Effector CD4-positive, alpha-beta T cell (primary cell): Measurements from ENCODE around the gene ATE1.
"Not testable (repeated sequence)": the region's sequence is repeated elsewhere in the genome, so short reads cannot be mapped to it uniquely, and the experiment has no call there.

ENCODE experiments used
- DNase-seq: peaks from one replicate; pipeline ENCODE4 v3.0.0-alpha.2; 2020

The ATE1 gene

DNA sequence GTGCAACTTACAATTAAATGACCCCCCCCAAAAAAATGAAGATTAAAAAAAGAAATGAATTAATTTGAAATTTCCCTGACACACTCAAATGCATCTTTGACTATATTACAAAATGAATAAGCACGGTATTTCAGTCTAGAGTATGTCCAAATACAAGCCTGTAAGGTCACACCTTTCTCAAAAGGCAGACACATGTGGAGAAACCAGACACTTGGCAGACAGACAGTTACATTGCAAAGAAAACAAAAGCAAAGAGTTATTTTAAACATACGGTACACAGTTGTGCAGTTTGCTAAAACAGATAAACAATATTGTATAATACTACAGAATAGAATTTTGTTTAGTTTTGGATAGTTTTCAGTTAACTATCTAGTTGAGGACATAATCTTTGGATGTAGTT lies 153.0 kb downstream of the ATE1 start:
- DNase-seq = no peak

DNA sequence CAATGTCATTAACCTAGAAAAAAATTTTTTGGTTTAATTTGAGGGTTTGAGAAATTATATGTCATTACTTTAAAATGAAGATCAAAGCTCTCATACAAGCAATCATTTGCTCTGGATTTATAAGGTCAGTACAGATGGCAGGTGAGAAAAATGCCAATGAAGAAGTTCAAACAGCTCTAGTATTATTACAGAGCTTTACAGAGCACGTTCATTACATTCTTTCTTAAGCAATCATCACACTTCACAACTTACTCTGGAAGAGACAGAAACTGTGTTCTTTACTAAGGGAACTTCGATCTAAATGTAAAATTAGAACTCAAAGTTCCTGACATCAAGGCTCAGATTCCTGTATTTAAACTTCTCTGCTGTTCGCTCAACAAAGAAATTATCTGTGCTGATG lies 153.4 kb downstream of the ATE1 start:
- no peak for DNase-seq

- no peak for DNase-seq
Observed at GRCh38 chr10:121772884-121773283, 154.9 kb downstream of the ATE1 start.

DNA sequence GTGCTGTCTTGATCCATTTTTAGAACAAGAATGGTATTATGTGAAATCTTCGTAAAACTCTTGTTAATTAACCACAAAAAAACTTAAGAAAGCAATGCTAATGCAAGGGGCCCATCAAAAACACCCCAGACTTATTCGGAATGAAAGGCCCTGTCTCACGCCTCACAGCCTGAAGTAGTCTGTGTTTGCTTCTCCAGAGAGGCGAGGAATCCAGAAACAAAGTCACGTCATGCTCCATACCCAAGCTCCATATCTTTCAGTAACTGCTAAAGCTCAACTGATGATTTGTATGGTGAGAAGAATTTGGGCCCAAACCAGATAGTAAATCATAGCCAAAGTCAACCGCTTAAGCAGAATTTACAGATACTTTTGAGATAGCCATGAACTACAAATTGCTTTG lies 155.4 kb downstream of the ATE1 start:
- no peak for DNase-seq

DNA sequence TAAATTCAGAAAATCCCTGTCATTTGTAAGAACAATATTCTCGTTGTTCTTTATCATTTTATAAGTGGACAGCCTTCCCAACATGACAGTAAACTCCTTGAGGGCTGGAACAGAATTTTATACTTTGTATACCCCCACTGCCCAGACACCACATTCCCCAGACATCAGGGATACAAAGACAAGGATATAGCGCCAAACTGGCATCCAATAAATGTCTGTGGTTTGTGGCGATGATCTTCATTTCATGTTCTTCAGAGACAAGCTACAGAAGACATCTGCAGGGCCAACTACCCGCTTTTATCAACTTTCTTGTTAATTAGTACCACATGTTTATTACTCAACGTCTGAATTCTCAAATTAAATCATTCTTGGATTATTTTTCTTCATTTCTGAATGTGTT lies 155.9 kb downstream of the ATE1 start:
- DNase-seq = no peak

- DNase-seq = no peak
Observed at GRCh38 chr10:121766426-121766825, 161.4 kb downstream of the ATE1 start.

DNA sequence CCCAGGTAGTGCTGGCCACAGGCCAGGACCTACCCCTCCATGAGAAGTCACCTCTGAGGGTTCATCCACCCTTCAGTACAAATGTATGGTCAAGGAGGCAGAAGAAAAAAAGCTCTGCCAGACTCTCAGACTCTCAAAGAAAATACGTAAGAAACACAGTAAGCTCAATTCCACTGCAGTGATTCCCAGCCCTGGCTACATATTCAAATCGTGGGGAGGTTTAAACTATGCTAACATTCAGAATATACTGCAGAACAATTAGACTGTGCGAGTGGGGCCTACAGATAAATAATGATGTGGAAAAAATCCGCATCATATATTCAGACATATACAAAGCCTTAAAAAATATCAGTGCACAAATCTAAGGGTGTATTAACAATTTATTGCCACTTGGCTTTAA lies 162.6 kb downstream of the ATE1 start:
- DNase-seq = no peak

DNA sequence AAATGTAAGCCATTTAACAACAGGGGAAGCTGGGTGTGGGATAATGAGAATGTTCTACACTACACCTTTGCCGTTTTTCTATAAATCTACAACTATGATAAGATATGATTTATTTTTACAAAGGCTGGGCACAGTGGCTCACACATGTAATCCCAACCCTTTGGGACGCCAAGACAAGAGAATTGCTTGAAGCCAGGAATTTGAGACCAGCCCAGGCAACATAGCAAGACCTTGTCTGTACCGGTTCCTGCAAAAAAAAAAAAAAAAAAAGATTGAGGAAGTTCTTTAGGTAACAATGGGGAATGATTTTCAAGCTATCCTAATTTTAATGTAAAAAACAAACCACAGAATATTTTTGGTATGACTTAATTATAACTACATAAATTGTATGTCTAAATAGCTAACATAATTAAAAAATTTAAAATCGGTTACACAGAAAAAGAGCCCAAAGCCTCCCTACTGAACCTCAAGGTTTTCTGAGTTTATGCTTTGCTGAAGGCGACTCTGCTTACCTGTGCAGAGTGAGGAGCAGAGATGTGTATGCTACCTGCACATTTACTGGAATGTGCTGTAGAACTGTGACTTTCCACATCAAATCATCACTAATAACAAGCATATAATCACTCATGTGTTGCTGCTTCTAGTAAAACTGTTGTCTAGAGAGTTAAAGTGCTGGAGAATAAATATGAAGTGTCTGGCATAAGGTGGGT lies 163.4 kb downstream of the ATE1 start:
- DNase-seq = no peak

DNA sequence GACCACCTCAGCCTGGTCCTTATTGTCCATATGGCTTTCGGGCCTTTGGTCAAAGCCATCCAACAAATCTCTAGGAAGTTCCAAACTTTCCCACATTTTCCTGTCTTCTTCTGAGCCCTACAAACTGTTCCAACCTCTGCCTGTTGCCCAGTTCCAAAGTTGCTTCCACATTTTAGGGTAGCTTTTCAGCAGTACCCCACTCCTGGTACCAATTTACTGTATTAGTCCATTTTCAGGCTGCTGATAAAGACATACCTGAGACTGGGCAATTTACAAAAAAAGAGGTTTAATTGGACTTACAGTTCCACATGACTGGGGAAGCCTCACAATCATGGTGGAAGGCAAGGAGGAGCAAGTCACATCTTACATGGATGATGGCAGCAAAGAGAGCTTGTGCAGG lies 170.6 kb downstream of the ATE1 start:
- not testable (repeated sequence) for DNase-seq

- not testable (repeated sequence) for DNase-seq
Observed at GRCh38 chr10:121755496-121755895, 172.3 kb downstream of the ATE1 start.

- no peak for DNase-seq
Observed at GRCh38 chr10:121754666-121755065, 173.2 kb downstream of the ATE1 start.

DNA sequence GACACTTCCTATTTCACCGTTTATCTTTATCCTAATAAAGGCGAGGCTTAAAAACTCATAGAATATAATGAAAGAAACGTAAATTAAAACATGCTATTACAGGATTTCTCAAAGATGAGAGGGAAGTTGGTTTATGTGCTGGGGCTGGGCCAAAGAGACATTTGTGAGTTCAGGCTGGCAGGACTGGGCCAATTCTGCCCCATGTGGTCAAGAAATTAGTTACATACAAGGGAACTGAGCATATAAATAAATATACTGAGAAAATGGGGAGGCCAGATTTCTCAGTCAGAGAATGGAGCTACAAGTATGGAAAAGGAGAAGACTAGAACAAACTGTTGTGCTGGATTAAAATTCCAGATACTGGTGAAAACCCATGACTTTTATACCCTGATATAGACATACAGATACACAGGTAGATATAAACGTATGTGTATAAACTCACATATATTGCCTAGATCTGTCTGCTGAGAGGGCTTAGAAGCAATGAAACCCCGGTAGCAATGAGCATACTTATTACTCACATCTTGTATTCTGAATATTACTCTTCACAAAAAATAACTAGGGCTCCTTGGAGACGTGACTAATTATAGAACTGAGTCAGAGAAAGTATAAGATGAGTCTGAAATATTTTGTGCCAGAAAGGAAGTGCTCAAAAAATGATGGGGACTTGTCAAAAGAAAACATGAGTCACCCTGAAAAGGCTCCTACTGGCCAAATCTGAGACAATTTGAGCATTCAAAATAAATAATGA lies 173.9 kb downstream of the ATE1 start:
- DNase-seq = no peak

GRCh38 chr10:121751191-121751760 lies 176.6 kb downstream of the ATE1 start:
- DNase-seq = no peak

GRCh38 chr10:121747163-121747775 lies 180.6 kb downstream of the ATE1 start:
- DNase-seq = no peak

GRCh38 chr10:121741248-121741792 lies 186.5 kb downstream of the ATE1 start:
- no peak for DNase-seq

GRCh38 chr10:121740069-121740468 lies 187.8 kb downstream of the ATE1 start:
- no peak for DNase-seq

GRCh38 chr10:121739114-121739513 lies 188.7 kb downstream of the ATE1 start:
- DNase-seq = no peak

- DNase-seq = no peak
Observed at GRCh38 chr10:121736315-121737130, 191.3 kb downstream of the ATE1 start.

GRCh38 chr10:121735263-121735662 lies 192.6 kb downstream of the ATE1 start:
- DNase-seq = no peak

DNA sequence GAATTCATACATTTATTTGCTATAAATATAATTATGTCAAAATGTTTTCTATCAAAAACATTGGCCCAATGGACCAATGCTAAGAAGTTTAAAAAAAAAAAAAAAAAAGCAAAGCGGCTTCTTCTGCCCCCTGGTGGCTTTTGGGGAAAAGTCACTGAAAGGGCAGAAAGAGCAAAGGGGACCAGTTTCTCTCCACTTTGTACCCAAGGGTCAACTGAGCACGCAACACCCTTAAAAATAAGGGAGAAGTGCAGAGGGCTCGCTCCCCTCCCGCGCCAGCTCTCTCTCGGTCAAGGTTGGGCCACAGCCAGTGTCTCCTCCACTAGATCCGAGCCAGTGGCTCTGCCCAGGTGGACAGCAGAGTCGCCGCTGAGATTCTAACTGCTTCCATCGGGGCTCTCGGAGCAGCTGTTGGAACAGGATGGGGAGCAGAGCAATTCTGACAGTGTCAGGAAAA lies 193.2 kb downstream of the ATE1 start:
- no peak for DNase-seq

DNA sequence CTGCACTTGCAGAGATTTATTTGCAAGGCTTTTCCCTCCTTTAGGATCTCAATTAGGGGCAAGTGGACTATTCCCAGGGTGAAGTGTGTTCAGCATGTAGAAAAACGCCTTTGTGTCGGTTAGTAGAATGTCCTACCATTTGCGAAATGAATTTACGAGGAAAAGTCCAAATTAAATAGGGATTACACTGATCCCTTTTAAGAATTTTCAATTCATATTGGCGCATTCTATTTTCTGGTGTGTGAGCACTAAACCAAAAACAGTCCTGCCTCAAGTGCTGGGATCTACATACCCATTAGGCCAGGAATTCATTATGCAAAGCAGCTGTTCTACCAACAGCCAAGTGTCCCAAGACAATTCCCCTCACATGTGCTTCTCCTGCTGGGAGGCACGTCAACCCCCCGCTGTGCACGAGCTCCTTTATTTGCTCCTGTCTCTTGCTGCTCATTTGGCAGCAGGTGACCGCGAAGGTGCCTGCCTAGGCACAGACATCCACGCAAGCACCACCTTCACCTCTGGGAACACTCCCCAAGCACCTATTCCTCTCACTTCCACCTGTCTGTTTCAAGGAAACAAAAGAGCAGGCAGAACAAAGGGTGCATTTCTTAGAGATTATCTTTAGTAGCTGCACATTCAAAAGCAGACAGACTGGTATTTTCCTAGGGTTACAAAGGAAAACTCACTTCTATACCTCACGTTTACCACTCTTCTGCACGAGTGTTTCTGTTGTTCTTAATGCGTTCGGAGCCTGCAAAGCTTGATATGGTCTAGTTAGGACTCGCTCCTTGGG lies 195.0 kb downstream of the ATE1 start:
- DNase-seq = no peak

DNA sequence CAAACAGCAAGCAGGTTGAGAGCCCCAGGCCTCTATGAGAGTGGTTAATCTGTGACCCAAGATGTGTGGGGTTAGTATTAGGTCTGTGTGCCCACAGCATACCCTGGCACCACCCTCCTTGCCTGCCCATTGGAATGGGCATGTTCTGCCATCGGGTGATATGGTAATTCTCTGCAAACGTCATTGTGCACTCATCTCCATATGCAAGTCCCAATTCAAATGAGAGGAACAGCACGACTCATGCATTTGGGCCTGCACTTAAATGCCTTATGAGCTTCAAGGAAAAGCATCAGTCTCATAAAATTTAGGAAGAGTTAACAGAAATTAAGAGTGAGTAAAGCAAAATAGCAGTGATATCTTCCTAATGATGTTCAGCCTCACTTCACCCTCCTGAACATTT lies 195.7 kb downstream of the ATE1 start:
- no peak for DNase-seq
